ENCODE measurements around the gene RHBDD1.
A peak's percentile ranks its signal among the peaks of the same experiment; 100 is the strongest.

Gene RHBDD1

GRCh38 chr2:226835796-226836547 is at the start of gene RHBDD1:
TSS of gene RHBDD1 (plus strand) at chr2:226836054. CDS start at chr2:226864694, 28,640 bp downstream.
- peak; percentile 96 for DNase-seq

GRCh38 chr2:226788064-226788463 is 47.8 kb upstream of the RHBDD1 start:
- DNase-seq: no peak

- no peak for DNase-seq
Observed at GRCh38 chr2:226788881-226789490, 46.9 kb upstream of the RHBDD1 start.

GRCh38 chr2:226790011-226790410 is 45.8 kb upstream of the RHBDD1 start:
- no peak for DNase-seq

- no peak for DNase-seq
Observed at GRCh38 chr2:226790431-226790830, 45.4 kb upstream of the RHBDD1 start.

GRCh38 chr2:226791056-226791486 is 44.8 kb upstream of the RHBDD1 start:
- DNase-seq: no peak

- DNase-seq: peak; percentile 94
Observed at GRCh38 chr2:226791487-226792081, 44.3 kb upstream of the RHBDD1 start.

- no peak for DNase-seq
Observed at GRCh38 chr2:226792155-226792881, 43.5 kb upstream of the RHBDD1 start.

- DNase-seq: no peak
Observed at GRCh38 chr2:226793646-226794045, 42.2 kb upstream of the RHBDD1 start.

GRCh38 chr2:226794196-226794661 is 41.6 kb upstream of the RHBDD1 start:
- DNase-seq: no peak

- no peak for DNase-seq
Observed at GRCh38 chr2:226794751-226795171, 41.1 kb upstream of the RHBDD1 start.

GRCh38 chr2:226795281-226796011 is 40.4 kb upstream of the RHBDD1 start:
- DNase-seq: no peak

- DNase-seq: no peak
Observed at GRCh38 chr2:226796012-226796839, 39.6 kb upstream of the RHBDD1 start.

GRCh38 chr2:226796840-226797288 is 39.0 kb upstream of the RHBDD1 start:
- no peak for DNase-seq

GRCh38 chr2:226797289-226797988 is 38.4 kb upstream of the RHBDD1 start:
- DNase-seq: no peak

GRCh38 chr2:226797989-226798421 is 37.8 kb upstream of the RHBDD1 start:
- DNase-seq: peak; percentile 51

GRCh38 chr2:226798422-226799210 is 37.2 kb upstream of the RHBDD1 start:
- peak; percentile 75 for DNase-seq

GRCh38 chr2:226799211-226799975 is 36.5 kb upstream of the RHBDD1 start, which contains the start of gene IRS1:
TSS of gene IRS1 (minus strand) at chr2:226799820. CDS start at chr2:226798738, 1,082 bp downstream.
- peak; percentile 80 for DNase-seq
